ENCODE data around the gene MAD1L1.
"Not testable (repeated sequence)": the region's sequence is repeated elsewhere in the genome, so short reads cannot be mapped to it uniquely, and the experiment has no call there.

Gene MAD1L1

DNA sequence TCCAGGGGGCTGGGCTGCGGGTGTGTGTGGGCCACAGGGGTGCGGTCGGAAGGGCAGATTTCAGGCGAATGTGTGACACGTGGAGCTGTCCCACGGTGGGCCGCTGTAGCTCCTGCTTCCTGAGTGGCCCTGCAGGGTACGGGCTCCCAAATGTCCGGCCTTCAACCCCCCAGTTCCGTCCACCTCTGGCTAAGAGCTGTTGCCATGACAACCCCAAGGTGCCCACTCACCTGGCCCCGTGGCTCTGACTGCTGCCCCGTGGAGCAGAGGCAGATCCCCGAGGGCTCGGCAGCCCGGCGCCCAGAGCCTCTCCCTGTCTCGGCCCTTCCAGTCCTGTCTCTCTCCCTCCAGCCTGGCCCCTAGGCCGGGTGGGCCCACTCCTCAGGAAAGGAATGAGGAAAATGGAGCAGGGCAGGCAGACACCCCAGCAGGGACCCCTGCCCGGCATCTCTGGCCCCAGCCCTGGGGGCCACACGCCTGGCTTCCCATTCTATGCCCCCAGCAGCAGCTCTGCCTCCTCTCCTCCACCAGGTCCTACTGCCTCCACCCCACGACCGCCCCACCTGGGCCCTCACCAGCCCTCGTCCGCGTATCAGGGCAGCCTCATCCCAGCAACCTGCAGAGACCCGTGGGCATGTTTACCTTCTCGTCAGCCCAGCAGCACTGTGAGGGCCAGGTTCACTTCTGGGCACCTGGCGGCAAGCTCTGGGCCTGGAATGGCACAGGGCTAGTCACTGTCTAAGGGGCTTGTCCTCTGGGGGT lies 347.1 kb downstream of the MAD1L1 start:
- no peak overlapping the region for H3K4me3 ChIP-seq (ENCODE audit: insufficient read depth, low read depth, low read length, poor library complexity, severe bottlenecking)
- DNase-seq: no peak
- H3K9me3 ChIP-seq (ENCODE audit: control insufficient read depth, low read length): no peaks in the 10 kb centered on the region
- no peaks in the 10 kb centered on the region for H3K27me3 ChIP-seq (replicated peaks; ENCODE audit: control insufficient read depth, insufficient read depth, low read length, poor library complexity, severe bottlenecking)
- peaks cover 32% of the 10 kb centered on the region for H3K36me3 ChIP-seq (ENCODE audit: control insufficient read depth, insufficient read depth, low read length)
- peaks cover 2% of the 10 kb centered on the region for H3K4me1 ChIP-seq (ENCODE audit: control insufficient read depth, insufficient read depth, low read length, poor library complexity, severe bottlenecking)
- H3K27ac ChIP-seq (ENCODE audit: insufficient read depth, low read length, poor library complexity, severe bottlenecking): no peak overlapping the region

DNA sequence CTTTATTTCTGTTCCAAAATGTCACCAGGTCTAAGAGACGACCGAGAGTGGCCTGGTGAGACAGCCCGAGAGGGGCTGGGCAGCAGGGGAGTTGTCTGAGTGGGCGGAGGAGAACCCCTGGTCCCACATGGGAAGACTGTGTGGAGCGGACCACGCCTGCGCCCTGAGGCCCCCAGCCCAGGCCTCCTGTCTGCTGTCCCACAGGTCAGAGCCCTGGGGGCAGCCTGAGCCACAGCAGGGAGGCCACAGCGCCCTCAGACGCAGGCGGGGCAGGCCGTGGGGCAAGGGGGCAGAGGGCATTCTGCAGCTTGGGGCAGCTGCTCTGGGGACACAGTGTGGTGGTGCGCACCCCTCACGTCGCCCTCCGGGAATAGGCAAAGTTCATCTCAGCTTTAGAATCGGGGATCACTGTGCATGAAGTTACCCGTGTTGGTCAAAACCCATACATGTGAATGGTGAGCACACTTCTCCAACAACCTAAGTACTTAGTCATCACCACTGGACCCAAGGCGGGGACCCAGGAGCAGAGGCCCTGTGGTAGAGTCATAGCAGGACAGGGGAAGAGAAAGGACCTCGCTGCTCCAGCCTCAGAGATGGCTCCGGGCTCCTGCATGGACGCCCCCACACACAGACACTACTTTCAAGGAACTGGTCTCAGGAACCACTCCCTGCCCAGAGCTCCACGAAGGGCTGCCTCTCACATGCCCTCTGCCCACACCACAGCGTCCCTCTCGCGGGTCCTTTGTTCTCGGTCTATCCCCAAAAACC lies 348.0 kb downstream of the MAD1L1 start:
- Histone ChIP-seq H3K36me3 (ENCODE audit: control insufficient read depth, insufficient read depth, low read length) (peaks cover 33% of the 10 kb centered on the region), H3K4me1 (ENCODE audit: control insufficient read depth, insufficient read depth, low read length, poor library complexity, severe bottlenecking) (peaks cover 2% of the 10 kb centered on the region), H3K27ac (ENCODE audit: insufficient read depth, low read length, poor library complexity, severe bottlenecking) (no peak overlapping the region), H3K27me3 (replicated peaks; ENCODE audit: control insufficient read depth, insufficient read depth, low read length, poor library complexity, severe bottlenecking) (no peaks in the 10 kb centered on the region), H3K4me3 (ENCODE audit: insufficient read depth, low read depth, low read length, poor library complexity, severe bottlenecking) (no peak overlapping the region), H3K9me3 (ENCODE audit: control insufficient read depth, low read length) (no peaks in the 10 kb centered on the region)
- no peak for DNase-seq

DNA sequence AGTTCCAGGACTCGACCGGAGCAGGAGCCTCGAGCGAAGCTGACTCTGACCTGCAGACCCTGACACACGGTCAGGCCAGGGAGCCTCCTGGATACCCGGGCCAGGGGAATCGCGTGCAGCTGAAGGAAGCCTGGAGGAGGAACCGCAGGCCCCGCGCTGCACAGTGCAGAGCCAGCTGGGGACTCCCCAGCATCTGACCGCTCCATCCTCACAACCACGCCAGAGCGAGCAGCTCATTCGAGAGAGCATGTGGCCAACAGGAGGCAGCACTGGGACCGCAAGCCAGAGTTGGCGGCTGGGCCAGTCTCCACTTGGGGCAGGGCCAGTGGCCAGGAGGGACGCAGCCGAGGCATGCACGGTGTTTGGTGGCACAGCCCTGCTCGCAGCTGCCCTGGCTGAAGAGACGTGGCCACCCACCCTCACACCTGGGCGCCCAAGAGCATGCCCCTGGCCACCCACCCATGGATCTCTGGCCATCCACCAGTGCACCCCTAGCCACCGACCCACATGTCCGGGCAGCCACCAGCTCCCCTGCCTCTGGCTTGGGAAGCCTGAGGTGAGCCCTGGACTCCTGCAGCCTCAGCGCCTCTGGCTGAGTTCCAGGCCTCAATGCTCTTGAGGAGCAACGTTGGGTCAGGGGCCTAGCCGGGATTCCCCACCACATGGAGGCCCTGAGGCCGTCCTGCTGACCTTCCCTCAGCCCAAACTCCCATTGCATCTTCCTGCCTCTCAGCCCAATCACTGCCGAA lies 348.7 kb downstream of the MAD1L1 start:
- Histone ChIP-seq H3K27me3 (replicated peaks; ENCODE audit: control insufficient read depth, insufficient read depth, low read length, poor library complexity, severe bottlenecking) (no peaks in the 10 kb centered on the region), H3K4me1 (ENCODE audit: control insufficient read depth, insufficient read depth, low read length, poor library complexity, severe bottlenecking) (peaks cover 2% of the 10 kb centered on the region), H3K36me3 (ENCODE audit: control insufficient read depth, insufficient read depth, low read length) (peaks cover 32% of the 10 kb centered on the region), H3K9me3 (ENCODE audit: control insufficient read depth, low read length) (no peaks in the 10 kb centered on the region), H3K27ac (ENCODE audit: insufficient read depth, low read length, poor library complexity, severe bottlenecking) (no peak overlapping the region), H3K4me3 (ENCODE audit: insufficient read depth, low read depth, low read length, poor library complexity, severe bottlenecking) (no peak overlapping the region)
- no peak for DNase-seq

GRCh38 chr7:1883031-1883761 lies 349.5 kb downstream of the MAD1L1 start:
- Histone ChIP-seq H3K9me3 (ENCODE audit: control insufficient read depth, low read length) (no peaks in the 10 kb centered on the region), H3K27ac (ENCODE audit: insufficient read depth, low read length, poor library complexity, severe bottlenecking) (no peak overlapping the region), H3K27me3 (replicated peaks; ENCODE audit: control insufficient read depth, insufficient read depth, low read length, poor library complexity, severe bottlenecking) (no peaks in the 10 kb centered on the region), H3K36me3 (ENCODE audit: control insufficient read depth, insufficient read depth, low read length) (peaks cover 24% of the 10 kb centered on the region), H3K4me1 (ENCODE audit: control insufficient read depth, insufficient read depth, low read length, poor library complexity, severe bottlenecking) (peaks cover 2% of the 10 kb centered on the region), H3K4me3 (ENCODE audit: insufficient read depth, low read depth, low read length, poor library complexity, severe bottlenecking) (no peak overlapping the region)
- no peak for DNase-seq

GRCh38 chr7:1882451-1882850 lies 350.3 kb downstream of the MAD1L1 start:
- H3K9me3 ChIP-seq (ENCODE audit: control insufficient read depth, low read length): no peaks in the 10 kb centered on the region
- DNase-seq: no peak
- H3K36me3 ChIP-seq (ENCODE audit: control insufficient read depth, insufficient read depth, low read length): peaks cover 17% of the 10 kb centered on the region
- H3K4me3 ChIP-seq (ENCODE audit: insufficient read depth, low read depth, low read length, poor library complexity, severe bottlenecking): no peak overlapping the region
- no peaks in the 10 kb centered on the region for H3K27me3 ChIP-seq (replicated peaks; ENCODE audit: control insufficient read depth, insufficient read depth, low read length, poor library complexity, severe bottlenecking)
- H3K27ac ChIP-seq (ENCODE audit: insufficient read depth, low read length, poor library complexity, severe bottlenecking): no peak overlapping the region
- peaks cover 2% of the 10 kb centered on the region for H3K4me1 ChIP-seq (ENCODE audit: control insufficient read depth, insufficient read depth, low read length, poor library complexity, severe bottlenecking)

DNA sequence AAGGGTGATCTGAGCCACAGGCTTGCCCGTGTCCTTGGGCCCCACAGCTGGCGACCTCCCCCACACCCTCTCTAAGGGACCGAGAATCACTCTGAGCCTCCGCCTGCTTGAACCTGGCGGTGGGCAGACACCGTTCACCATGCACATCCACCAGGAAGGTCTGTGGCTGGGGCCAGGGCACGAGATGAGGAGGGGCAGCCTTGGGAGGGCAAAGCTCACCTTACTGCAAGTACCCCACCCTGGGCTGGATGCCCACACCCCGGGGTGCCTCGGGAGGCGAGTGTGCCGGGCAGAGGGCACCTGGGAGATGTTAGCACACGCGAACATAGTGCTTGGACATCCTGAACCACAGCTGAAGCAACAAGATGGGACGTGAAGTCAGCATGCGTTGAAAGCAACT lies 350.8 kb downstream of the MAD1L1 start:
- no peak for DNase-seq
- H3K9me3 ChIP-seq (ENCODE audit: control insufficient read depth, low read length): no peaks in the 10 kb centered on the region
- peaks cover 12% of the 10 kb centered on the region for H3K36me3 ChIP-seq (ENCODE audit: control insufficient read depth, insufficient read depth, low read length)
- no peak overlapping the region for H3K27ac ChIP-seq (ENCODE audit: insufficient read depth, low read length, poor library complexity, severe bottlenecking)
- H3K4me1 ChIP-seq (ENCODE audit: control insufficient read depth, insufficient read depth, low read length, poor library complexity, severe bottlenecking): peaks cover 2% of the 10 kb centered on the region
- H3K27me3 ChIP-seq (replicated peaks; ENCODE audit: control insufficient read depth, insufficient read depth, low read length, poor library complexity, severe bottlenecking): no peaks in the 10 kb centered on the region
- H3K4me3 ChIP-seq (ENCODE audit: insufficient read depth, low read depth, low read length, poor library complexity, severe bottlenecking): no peak overlapping the region

- not testable (repeated sequence) for H3K27ac ChIP-seq (ENCODE audit: insufficient read depth, low read length, poor library complexity, severe bottlenecking); H3K4me1 ChIP-seq (ENCODE audit: control insufficient read depth, insufficient read depth, low read length, poor library complexity, severe bottlenecking); DNase-seq; H3K4me3 ChIP-seq (ENCODE audit: insufficient read depth, low read depth, low read length, poor library complexity, severe bottlenecking); H3K9me3 ChIP-seq (ENCODE audit: control insufficient read depth, low read length); H3K27me3 ChIP-seq (replicated peaks; ENCODE audit: control insufficient read depth, insufficient read depth, low read length, poor library complexity, severe bottlenecking)
- peaks cover 16% of the 10 kb centered on the region for H3K36me3 ChIP-seq (ENCODE audit: control insufficient read depth, insufficient read depth, low read length)
Observed at GRCh38 chr7:1876641-1877040, 356.1 kb downstream of the MAD1L1 start.

GRCh38 chr7:1875392-1876199 lies 357.1 kb downstream of the MAD1L1 start:
- peaks cover 12% of the 10 kb centered on the region for H3K36me3 ChIP-seq (ENCODE audit: control insufficient read depth, insufficient read depth, low read length)
- not testable (repeated sequence) for H3K4me1 ChIP-seq (ENCODE audit: control insufficient read depth, insufficient read depth, low read length, poor library complexity, severe bottlenecking); DNase-seq; H3K4me3 ChIP-seq (ENCODE audit: insufficient read depth, low read depth, low read length, poor library complexity, severe bottlenecking); H3K9me3 ChIP-seq (ENCODE audit: control insufficient read depth, low read length); H3K27me3 ChIP-seq (replicated peaks; ENCODE audit: control insufficient read depth, insufficient read depth, low read length, poor library complexity, severe bottlenecking); H3K27ac ChIP-seq (ENCODE audit: insufficient read depth, low read length, poor library complexity, severe bottlenecking)

Measured in effector memory CD4-positive, alpha-beta T cell (primary cell).